DOHH2 (cell line): ENCODE data around the gene SLC7A7.

ENCODE experiments used
- EZH2phosphoT487 ChIP-seq: fragments of 200-600 bp; sonication (generic); IDR thresholded peaks from 2 replicates; pipeline ENCODE4 v1.6.1; 2017; ENCODE audit warnings: borderline replicate concordance, mild to moderate bottlenecking, antibody characterized with exemption, low read length, moderate library complexity, mixed read lengths
- TF ChIP-seq, protein P1 (sequence below): fragments of 200-600 bp; sonication (generic); IDR thresholded peaks from one replicate; pipeline ENCODE4 v1.5.1; 2014; ENCODE audit warnings: antibody characterized with exemption, mild to moderate bottlenecking, low read depth, low read length; ENCODE audit not compliant: poor library complexity, severe bottlenecking

DNA sequence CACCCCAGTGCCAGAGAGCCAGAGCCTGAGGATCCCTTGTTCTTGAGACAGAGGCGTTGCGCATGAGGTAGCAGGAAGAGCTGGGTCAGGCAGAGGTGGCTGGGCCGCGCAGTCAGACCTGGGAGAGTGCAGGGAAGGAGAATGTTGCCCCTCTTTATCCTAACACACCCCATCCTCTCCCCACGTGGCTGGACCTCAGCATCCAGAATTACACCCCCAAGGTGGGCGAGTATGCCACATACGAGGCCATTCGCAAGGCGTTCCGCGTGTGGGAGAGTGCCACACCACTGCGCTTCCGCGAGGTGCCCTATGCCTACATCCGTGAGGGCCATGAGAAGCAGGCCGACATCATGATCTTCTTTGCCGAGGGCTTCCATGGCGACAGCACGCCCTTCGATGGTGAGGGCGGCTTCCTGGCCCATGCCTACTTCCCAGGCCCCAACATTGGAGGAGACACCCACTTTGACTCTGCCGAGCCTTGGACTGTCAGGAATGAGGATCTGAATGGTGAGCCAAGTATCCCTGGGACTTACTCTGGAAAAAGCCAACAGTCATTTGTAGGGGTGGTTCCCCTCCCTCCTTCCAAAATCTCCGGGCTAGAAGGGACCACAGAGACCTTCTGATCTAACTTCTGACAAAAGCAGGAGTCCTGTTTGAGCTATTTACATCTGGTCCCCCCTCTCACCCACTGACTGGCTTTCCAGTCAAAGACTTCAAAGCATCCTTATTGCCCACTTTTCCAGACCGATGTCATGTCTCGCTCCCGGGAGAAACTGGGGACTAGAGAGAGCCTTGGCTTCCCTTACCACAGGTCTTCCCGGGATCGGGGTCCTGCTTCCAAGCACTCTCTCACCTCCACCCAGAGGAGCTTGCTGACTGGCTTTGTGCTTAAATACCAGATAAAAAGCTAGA, 27.2 kb upstream of the SLC7A7 start:
- TF ChIP-seq, protein P1, sequence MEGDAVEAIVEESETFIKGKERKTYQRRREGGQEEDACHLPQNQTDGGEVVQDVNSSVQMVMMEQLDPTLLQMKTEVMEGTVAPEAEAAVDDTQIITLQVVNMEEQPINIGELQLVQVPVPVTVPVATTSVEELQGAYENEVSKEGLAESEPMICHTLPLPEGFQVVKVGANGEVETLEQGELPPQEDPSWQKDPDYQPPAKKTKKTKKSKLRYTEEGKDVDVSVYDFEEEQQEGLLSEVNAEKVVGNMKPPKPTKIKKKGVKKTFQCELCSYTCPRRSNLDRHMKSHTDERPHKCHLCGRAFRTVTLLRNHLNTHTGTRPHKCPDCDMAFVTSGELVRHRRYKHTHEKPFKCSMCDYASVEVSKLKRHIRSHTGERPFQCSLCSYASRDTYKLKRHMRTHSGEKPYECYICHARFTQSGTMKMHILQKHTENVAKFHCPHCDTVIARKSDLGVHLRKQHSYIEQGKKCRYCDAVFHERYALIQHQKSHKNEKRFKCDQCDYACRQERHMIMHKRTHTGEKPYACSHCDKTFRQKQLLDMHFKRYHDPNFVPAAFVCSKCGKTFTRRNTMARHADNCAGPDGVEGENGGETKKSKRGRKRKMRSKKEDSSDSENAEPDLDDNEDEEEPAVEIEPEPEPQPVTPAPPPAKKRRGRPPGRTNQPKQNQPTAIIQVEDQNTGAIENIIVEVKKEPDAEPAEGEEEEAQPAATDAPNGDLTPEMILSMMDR = no peak
- no peak for TF ChIP-seq EZH2phosphoT487
